Measurements from ENCODE around the gene GREB1. TPM values are rescaled to one million over a fixed set of nuclear protein-coding genes. Genes with fewer than 3 reads are reported as not detected.

Gene GREB1
- total RNA-seq, 1 donor from 2014 or later, result 0.17 TPM

- no peak for DNase-seq
Measured at GRCh38 chr2:11563784-11564666, 30.2 kb downstream of the GREB1 start.

GRCh38 chr2:11564816-11565567 is 31.1 kb downstream of the GREB1 start:
- DNase-seq, result no peak

- DNase-seq, result no peak
Measured at GRCh38 chr2:11566383-11566782, 32.5 kb downstream of the GREB1 start.

- DNase-seq, result no peak
Measured at GRCh38 chr2:11567631-11568031, 33.8 kb downstream of the GREB1 start.

GRCh38 chr2:11568436-11568835 is 34.6 kb downstream of the GREB1 start:
- no peak for DNase-seq

GRCh38 chr2:11569636-11570035 is 35.8 kb downstream of the GREB1 start:
- no peak for DNase-seq

- peak; percentile 10 for DNase-seq
Measured at GRCh38 chr2:11571170-11571569, 37.3 kb downstream of the GREB1 start.

GRCh38 chr2:11572996-11573395 is 39.2 kb downstream of the GREB1 start:
- DNase-seq, result no peak

GRCh38 chr2:11573418-11574175 is 39.8 kb downstream of the GREB1 start:
- DNase-seq, result no peak

- no peak for DNase-seq
Measured at GRCh38 chr2:11574176-11575046, 40.6 kb downstream of the GREB1 start.

GRCh38 chr2:11576398-11576797 is 42.6 kb downstream of the GREB1 start:
- no peak for DNase-seq

- no peak for DNase-seq
Measured at GRCh38 chr2:11577101-11577883, 43.4 kb downstream of the GREB1 start.

GRCh38 chr2:11578081-11578948 is 44.5 kb downstream of the GREB1 start:
- no peak for DNase-seq

- DNase-seq, result no peak
Measured at GRCh38 chr2:11578986-11579774, 45.3 kb downstream of the GREB1 start.

- DNase-seq, result no peak
Measured at GRCh38 chr2:11579867-11580659, 46.2 kb downstream of the GREB1 start.

GRCh38 chr2:11580697-11581096 is 46.9 kb downstream of the GREB1 start:
- DNase-seq, result no peak

GRCh38 chr2:11581124-11581796 is 47.4 kb downstream of the GREB1 start:
- no peak for DNase-seq
